ENCODE measurements around the gene THBS1.

The THBS1 gene

GRCh38 chr15:39589193-39589814 lies 8.4 kb downstream of the THBS1 start:
- TF ChIP-seq EZH2phosphoT487 (IDR thresholded peaks at IDR 0.05; ENCODE audit: low read length) (no peak), CTCF (IDR thresholded peaks at IDR 0.05; ENCODE audit: low read length) (no peak)
- Histone ChIP-seq H3K9ac (ENCODE audit: low read length) (no peak overlapping the region), H3K9me3 (replicated peaks; ENCODE audit: insufficient read depth, low read length) (no peaks in the 10 kb centered on the region), H3K4me3 (ENCODE audit: low read length) (no peak overlapping the region), H3K79me2 (ENCODE audit: low read length) (no peaks in the 10 kb centered on the region), H2AFZ (ENCODE audit: low read length) (no peak overlapping the region), H4K20me1 (ENCODE audit: insufficient read depth, low read length) (no peaks in the 10 kb centered on the region), H3K4me2 (ENCODE audit: low read depth, low read length) (no peak overlapping the region), H3K27ac (ENCODE audit: low read length) (no peak overlapping the region), H3K27me3 (replicated peaks; ENCODE audit: insufficient read depth, low read length) (no peaks in the 10 kb centered on the region), H3F3A (ENCODE audit: insufficient read depth, low read length) (no peaks in the 10 kb centered on the region), H3K4me1 (ENCODE audit: low read length) (no peaks in the 10 kb centered on the region), H3K9me2 (replicated peaks; ENCODE audit: insufficient read depth, low read length) (no peaks in the 10 kb centered on the region), H3K36me3 (replicated peaks; ENCODE audit: insufficient read depth, low read length) (no peaks in the 10 kb centered on the region)
- DNase-seq, result no peak

- H3K4me1 ChIP-seq (ENCODE audit: low read length), result no peaks in the 10 kb centered on the region
- H3K27me3 ChIP-seq (replicated peaks; ENCODE audit: insufficient read depth, low read length), result no peaks in the 10 kb centered on the region
- no peaks in the 10 kb centered on the region for H3K9me2 ChIP-seq (replicated peaks; ENCODE audit: insufficient read depth, low read length)
- H3K4me2 ChIP-seq (ENCODE audit: low read depth, low read length), result no peak overlapping the region
- DNase-seq, result no peak
- H3K4me3 ChIP-seq (ENCODE audit: low read length), result no peak overlapping the region
- H4K20me1 ChIP-seq (ENCODE audit: insufficient read depth, low read length), result no peaks in the 10 kb centered on the region
- H3F3A ChIP-seq (ENCODE audit: insufficient read depth, low read length), result no peaks in the 10 kb centered on the region
- no peak overlapping the region for H2AFZ ChIP-seq (ENCODE audit: low read length)
- H3K79me2 ChIP-seq (ENCODE audit: low read length), result no peaks in the 10 kb centered on the region
- no peaks in the 10 kb centered on the region for H3K9me3 ChIP-seq (replicated peaks; ENCODE audit: insufficient read depth, low read length)
- H3K36me3 ChIP-seq (replicated peaks; ENCODE audit: insufficient read depth, low read length), result no peaks in the 10 kb centered on the region
- no peak for TF ChIP-seq EZH2 (optimal IDR thresholded peaks at IDR 0.05; ENCODE audit: low read depth, low read length)
- no peak for TF ChIP-seq EZH2phosphoT487 (IDR thresholded peaks at IDR 0.05; ENCODE audit: low read length)
- TF ChIP-seq CTCF (IDR thresholded peaks at IDR 0.05; ENCODE audit: low read length), result no peak
- H3K9ac ChIP-seq (ENCODE audit: low read length), result no peak overlapping the region
- no peak overlapping the region for H3K27ac ChIP-seq (ENCODE audit: low read length)
These were observed 9.2 kb downstream of the THBS1 start for GRCh38 chr15:39589815-39590644.

GRCh38 chr15:39591141-39591895 lies 10.4 kb downstream of the THBS1 start:
- Histone ChIP-seq H3K4me1 (ENCODE audit: low read length) (no peaks in the 10 kb centered on the region), H3K9ac (ENCODE audit: low read length) (no peak overlapping the region), H3K36me3 (replicated peaks; ENCODE audit: insufficient read depth, low read length) (no peaks in the 10 kb centered on the region), H3K9me2 (replicated peaks; ENCODE audit: insufficient read depth, low read length) (no peaks in the 10 kb centered on the region), H3K27me3 (replicated peaks; ENCODE audit: insufficient read depth, low read length) (no peaks in the 10 kb centered on the region), H3K4me3 (ENCODE audit: low read length) (no peak overlapping the region), H3K27ac (ENCODE audit: low read length) (no peak overlapping the region), H3F3A (ENCODE audit: insufficient read depth, low read length) (no peaks in the 10 kb centered on the region), H3K4me2 (ENCODE audit: low read depth, low read length) (no peak overlapping the region), H2AFZ (ENCODE audit: low read length) (no peak overlapping the region), H3K79me2 (ENCODE audit: low read length) (no peaks in the 10 kb centered on the region), H3K9me3 (replicated peaks; ENCODE audit: insufficient read depth, low read length) (no peaks in the 10 kb centered on the region), H4K20me1 (ENCODE audit: insufficient read depth, low read length) (no peaks in the 10 kb centered on the region)
- no peak for DNase-seq
- TF ChIP-seq EZH2phosphoT487 (IDR thresholded peaks at IDR 0.05; ENCODE audit: low read length), result no peak
- no peak for TF ChIP-seq CTCF (IDR thresholded peaks at IDR 0.05; ENCODE audit: low read length)
- no peak for TF ChIP-seq EZH2 (optimal IDR thresholded peaks at IDR 0.05; ENCODE audit: low read depth, low read length)

All from MM.1S (cell line).